Fibroblast of lung (primary cell): ENCODE measurements around the gene ARPIN. TPM values are rescaled to one million over a fixed set of nuclear protein-coding genes. Genes with fewer than 3 reads are reported as not detected.

Experiments used
- DNase-seq, 2 donors: peaks; one replicate each; pipeline versions ENCODE4 v3.0.0 to v3.0.0-alpha.2; 2010; ENCODE audit warnings: low read depth in 2 of 2
- H2AFZ ChIP-seq: 2 replicates; pipeline ENCODE4 v1.5.1; 2012; ENCODE audit warnings: low read length, control low read depth, inconsistent platforms
- H3K27ac ChIP-seq: 2 replicates; pipeline ENCODE4 v1.5.1; 2011; ENCODE audit warnings: low read length, control low read depth; ENCODE audit not compliant: insufficient read depth
- H3K27me3 ChIP-seq: 2 replicates; pipeline ENCODE4 v1.5.1; 2011; ENCODE audit warnings: mild to moderate bottlenecking, low read length; ENCODE audit not compliant: control insufficient read depth, insufficient read depth
- H3K36me3 ChIP-seq: 2 replicates; pipeline ENCODE4 v1.5.1; 2011; ENCODE audit warnings: low read length; ENCODE audit not compliant: control insufficient read depth, insufficient read depth
- H3K4me1 ChIP-seq: 2 replicates; pipeline ENCODE4 v1.5.1; 2011; ENCODE audit warnings: low read length; ENCODE audit not compliant: control insufficient read depth, insufficient read depth; ENCODE audit errors: extremely low read depth
- H3K4me2 ChIP-seq: 2 replicates; pipeline ENCODE4 v1.5.1; 2011; ENCODE audit warnings: low read length, control low read depth; ENCODE audit not compliant: insufficient read depth; ENCODE audit errors: extremely low read depth
- H3K4me3 ChIP-seq, 4 experiments: fragments of 200-600 bp in 1 of 4; sonication (generic) in 1 of 4; replicated peaks in 1 of 4; 2 replicates each; pipeline ENCODE4 v1.5.1; 2011 to 2016; ENCODE audit warnings: low read length in 4 of 4, low read depth in 3 of 4, mild to moderate bottlenecking in 3 of 4, control low read depth in 2 of 4, inconsistent platforms in 1 of 4, mixed read lengths in 1 of 4; ENCODE audit not compliant: insufficient read depth in 1 of 4; ENCODE audit errors: control extremely low read depth in 1 of 4
- H3K79me2 ChIP-seq: 2 replicates; pipeline ENCODE4 v1.5.1; 2012; ENCODE audit warnings: mild to moderate bottlenecking, low read length, inconsistent platforms; ENCODE audit not compliant: control insufficient read depth, insufficient read depth
- H3K9ac ChIP-seq: 2 replicates; pipeline ENCODE4 v1.5.1; 2011; ENCODE audit warnings: mild to moderate bottlenecking, low read length, control low read depth; ENCODE audit not compliant: insufficient read depth
- H3K9me3 ChIP-seq: 2 replicates; pipeline ENCODE4 v1.5.1; 2012; ENCODE audit warnings: low read depth, low read length; ENCODE audit not compliant: control insufficient read depth, insufficient read depth
- H4K20me1 ChIP-seq: 2 replicates; pipeline ENCODE4 v1.5.1; 2011; ENCODE audit warnings: low read length; ENCODE audit not compliant: control insufficient read depth, insufficient read depth; ENCODE audit errors: extremely low read depth
- EZH2 ChIP-seq: IDR thresholded peaks from 2 replicates; pipeline ENCODE4 v1.5.1; 2012; ENCODE audit warnings: low read length, control low read depth, mild to moderate bottlenecking; ENCODE audit errors: missing control alignments
- polyA plus RNA-seq, 2 donors: library from polyadenylated mRNA; depleted of rRNA in 1 of 2; stranded (reverse) in 1 of 2; unstranded in 1 of 2; fragments of >200 nt; gene quantifications; 2 replicates each; pipeline ENCODE4 v1.2.1, GENCODE V29; 2011 to 2012; ENCODE audit warnings: missing spikeins in 1 of 2
- total RNA-seq: library from RNA; depleted of rRNA; stranded (reverse); fragments of >200 nt; gene quantifications from 2 replicates; pipeline ENCODE4 v1.2.1, GENCODE V29; 2014
- TF ChIP-seq, protein P1 (sequence below), 2 donors: IDR thresholded peaks in 1 of 2; conservative IDR thresholded peaks in 1 of 2; 1 replicate in 1 of 2; 2 replicates in 1 of 2; pipeline ENCODE4 v1.5.1; 2011 to 2012; ENCODE audit warnings: low read length in 2 of 2, control low read depth in 1 of 2, inconsistent platforms in 1 of 2, low read depth in 1 of 2, mild to moderate bottlenecking in 1 of 2

Gene ARPIN
- total and polyA plus RNA-seq, 2 donors (not counting 1 experiment from before 2014, with no cell fraction given) = 13.2 to 13.4 TPM

DNA sequence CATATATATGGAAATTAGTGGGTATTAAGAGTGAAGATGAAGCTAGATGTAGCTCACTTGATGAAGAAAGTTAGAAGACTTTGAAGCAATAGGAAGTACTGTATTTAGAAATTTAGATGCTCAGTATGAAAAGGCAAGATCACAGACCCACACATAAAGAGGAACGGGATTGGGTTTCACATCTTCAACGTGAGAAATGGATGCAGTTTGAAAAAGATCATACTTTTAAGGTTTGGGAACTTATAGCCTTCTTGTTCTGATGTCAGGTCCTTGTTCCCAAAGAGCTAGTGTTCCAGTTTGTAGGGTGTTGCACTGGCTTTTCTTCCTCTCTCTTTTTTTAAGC lies 35.7 kb downstream of the ARPIN start:
- Histone ChIP-seq H4K20me1 (no peaks in the 10 kb centered on the region), H3K27ac (no peak overlapping the region), H3K4me3 (no peak overlapping the region), H2AFZ (no peak overlapping the region), H3K9me3 (no peaks in the 10 kb centered on the region), H3K9ac (no peak overlapping the region), H3K79me2 (no peaks in the 10 kb centered on the region), H3K4me1 (no peaks in the 10 kb centered on the region), H3K27me3 (no peaks in the 10 kb centered on the region), H3K36me3 (no peaks in the 10 kb centered on the region), H3K4me2 (no peak overlapping the region)
- DNase-seq = no peak
- no peak for TF ChIP-seq EZH2
- TF ChIP-seq, protein P1, sequence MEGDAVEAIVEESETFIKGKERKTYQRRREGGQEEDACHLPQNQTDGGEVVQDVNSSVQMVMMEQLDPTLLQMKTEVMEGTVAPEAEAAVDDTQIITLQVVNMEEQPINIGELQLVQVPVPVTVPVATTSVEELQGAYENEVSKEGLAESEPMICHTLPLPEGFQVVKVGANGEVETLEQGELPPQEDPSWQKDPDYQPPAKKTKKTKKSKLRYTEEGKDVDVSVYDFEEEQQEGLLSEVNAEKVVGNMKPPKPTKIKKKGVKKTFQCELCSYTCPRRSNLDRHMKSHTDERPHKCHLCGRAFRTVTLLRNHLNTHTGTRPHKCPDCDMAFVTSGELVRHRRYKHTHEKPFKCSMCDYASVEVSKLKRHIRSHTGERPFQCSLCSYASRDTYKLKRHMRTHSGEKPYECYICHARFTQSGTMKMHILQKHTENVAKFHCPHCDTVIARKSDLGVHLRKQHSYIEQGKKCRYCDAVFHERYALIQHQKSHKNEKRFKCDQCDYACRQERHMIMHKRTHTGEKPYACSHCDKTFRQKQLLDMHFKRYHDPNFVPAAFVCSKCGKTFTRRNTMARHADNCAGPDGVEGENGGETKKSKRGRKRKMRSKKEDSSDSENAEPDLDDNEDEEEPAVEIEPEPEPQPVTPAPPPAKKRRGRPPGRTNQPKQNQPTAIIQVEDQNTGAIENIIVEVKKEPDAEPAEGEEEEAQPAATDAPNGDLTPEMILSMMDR (conservative IDR thresholded peaks at IDR 0.05 in 1 of 2, IDR thresholded peaks at IDR 0.05 in 1 of 2; ENCODE audit: low read depth in 1 of 2, low read length in 2 of 2) = no peak

DNA sequence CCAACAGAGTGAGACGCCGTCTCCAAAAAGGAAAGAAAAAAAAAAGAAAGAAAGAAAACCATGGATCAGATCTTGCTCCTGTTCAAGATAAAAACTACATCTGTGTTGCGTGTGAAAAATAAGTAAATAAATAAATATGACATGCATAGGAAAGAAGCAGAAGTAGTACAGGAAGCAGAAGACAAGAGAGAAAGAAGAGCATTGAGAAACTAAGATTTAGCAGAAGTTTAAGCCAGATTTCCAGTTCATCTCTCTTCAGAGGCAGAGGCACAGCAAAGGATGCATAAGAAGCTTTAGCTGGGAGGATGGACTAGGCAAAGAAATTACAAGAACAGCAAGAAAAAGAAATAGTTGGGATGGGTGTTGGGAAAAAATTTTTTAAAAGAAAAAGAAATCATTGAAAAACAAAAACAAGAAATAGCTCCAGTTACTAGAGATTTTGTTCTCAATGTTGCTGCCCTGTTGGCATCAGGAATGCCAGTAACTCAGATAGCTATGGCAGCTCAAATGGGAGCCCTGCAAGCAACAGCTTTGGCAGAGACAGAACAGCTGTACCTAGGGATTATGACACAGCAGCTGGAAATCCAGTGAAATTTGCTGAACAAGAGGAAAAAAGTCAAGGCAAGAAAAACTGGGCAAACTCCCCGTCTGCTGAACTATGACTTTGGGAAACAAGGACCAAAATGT lies 36.2 kb downstream of the ARPIN start:
- no peak overlapping the region for H3K9ac ChIP-seq
- no peaks in the 10 kb centered on the region for H3K36me3 ChIP-seq
- no peaks in the 10 kb centered on the region for H4K20me1 ChIP-seq
- no peaks in the 10 kb centered on the region for H3K4me1 ChIP-seq
- no peak for TF ChIP-seq EZH2
- TF ChIP-seq, protein P1 (conservative IDR thresholded peaks at IDR 0.05 in 1 of 2, IDR thresholded peaks at IDR 0.05 in 1 of 2; ENCODE audit: low read depth in 1 of 2, low read length in 2 of 2) = no peak
- H3K9me3 ChIP-seq = no peaks in the 10 kb centered on the region
- no peaks in the 10 kb centered on the region for H3K27me3 ChIP-seq
- no peak overlapping the region for H3K4me3 ChIP-seq
- no peaks in the 10 kb centered on the region for H3K79me2 ChIP-seq
- H3K4me2 ChIP-seq = no peak overlapping the region
- H2AFZ ChIP-seq = no peak overlapping the region
- no peak overlapping the region for H3K27ac ChIP-seq
- DNase-seq = no peak

DNA sequence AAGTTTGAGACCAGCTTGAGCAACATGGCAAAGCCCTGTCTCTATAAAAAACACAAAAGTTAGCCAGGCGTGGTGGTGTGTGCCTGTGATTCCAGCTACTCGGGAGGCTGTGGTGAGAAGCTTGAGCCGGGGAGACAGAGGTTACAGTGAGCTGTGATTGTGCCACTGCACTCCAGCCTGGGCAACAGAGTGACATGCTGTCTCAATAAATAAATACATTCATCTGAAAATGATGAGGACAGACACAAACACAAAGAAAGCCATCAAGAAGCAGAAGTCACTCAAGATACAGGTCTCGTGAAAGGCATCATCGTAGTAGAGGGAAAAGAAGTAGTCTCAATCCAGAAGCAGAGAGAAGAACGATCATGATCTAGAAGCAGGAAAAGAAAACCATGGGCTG lies 37.0 kb downstream of the ARPIN start:
- Histone ChIP-seq H2AFZ (no peak overlapping the region), H3K27me3 (no peaks in the 10 kb centered on the region), H3K27ac (no peak overlapping the region), H3K9me3 (no peaks in the 10 kb centered on the region), H4K20me1 (no peaks in the 10 kb centered on the region), H3K9ac (no peak overlapping the region), H3K79me2 (no peaks in the 10 kb centered on the region), H3K36me3 (no peaks in the 10 kb centered on the region), H3K4me3 (no peak overlapping the region), H3K4me1 (no peaks in the 10 kb centered on the region), H3K4me2 (no peak overlapping the region)
- no peak for DNase-seq
- TF ChIP-seq, protein P1 (conservative IDR thresholded peaks at IDR 0.05 in 1 of 2, IDR thresholded peaks at IDR 0.05 in 1 of 2; ENCODE audit: low read depth in 1 of 2, low read length in 2 of 2) = no peak
- no peak for TF ChIP-seq EZH2
